Mammary epithelial cell (primary cell): ENCODE results near the gene LIN28B.

ENCODE experiments used
- CTCF ChIP-seq, 2 donors: IDR thresholded peaks in 1 of 2; conservative IDR thresholded peaks in 1 of 2; 2 replicates each; pipeline ENCODE4 v1.5.1; 2011 to 2012; ENCODE audit warnings: inconsistent platforms in 2 of 2, low read length in 2 of 2, mild to moderate bottlenecking in 2 of 2, control low read depth in 1 of 2, low read depth in 1 of 2; ENCODE audit not compliant: insufficient read depth in 1 of 2; ENCODE audit errors: extremely low read depth in 1 of 2
- EZH2 ChIP-seq: IDR thresholded peaks from 2 replicates; pipeline ENCODE4 v1.6.1; 2012; ENCODE audit warnings: low read length, inconsistent platforms, borderline replicate concordance

- no peak for TF ChIP-seq EZH2
- no peak for TF ChIP-seq CTCF (conservative IDR thresholded peaks at IDR 0.05 in 1 of 2, IDR thresholded peaks at IDR 0.05 in 1 of 2; ENCODE audit: extremely low read depth in 1 of 2, insufficient read depth in 1 of 2, low read depth in 1 of 2, low read length in 2 of 2)
Measured at GRCh38 chr6:105005451-105005850, 48.5 kb downstream of the LIN28B start.
